ENCODE results near the gene TMEM72. TPM values are rescaled to one million over a fixed set of nuclear protein-coding genes. Genes with fewer than 3 reads are reported as not detected.

The TMEM72 gene
- polyA plus RNA-seq, 1 experiment = not detected

- no peaks in the 10 kb centered on the region for H3K27me3 ChIP-seq (ENCODE audit: control insufficient read depth, insufficient read depth, low read length)
- H3K36me3 ChIP-seq (ENCODE audit: control insufficient read depth, insufficient read depth, low read length) = no peaks in the 10 kb centered on the region; the same call in 1 of the 2 replicates
- no peak for TF ChIP-seq CTCF (IDR thresholded peaks at IDR 0.05; ENCODE audit: insufficient read depth, low read depth, low read length)
- POLR2A ChIA-PET = no interaction called here
- CTCF ChIA-PET = interaction anchor here (0.7 to 2.2 kb wide), 5 partner anchors 10 to 96 kb away, joined by 3 to 11 read pairs (median 3); no protein-coding TSS in a partner anchor
- peak overlapping the region; percentile 37 for H3K4me3 ChIP-seq (ENCODE audit: low read depth, low read length)
- DNase-seq (ENCODE audit: low read depth) = no peak
Measured at GRCh38 chr10:44974082-44974627, 63.0 kb downstream of the TMEM72 start.

DNA sequence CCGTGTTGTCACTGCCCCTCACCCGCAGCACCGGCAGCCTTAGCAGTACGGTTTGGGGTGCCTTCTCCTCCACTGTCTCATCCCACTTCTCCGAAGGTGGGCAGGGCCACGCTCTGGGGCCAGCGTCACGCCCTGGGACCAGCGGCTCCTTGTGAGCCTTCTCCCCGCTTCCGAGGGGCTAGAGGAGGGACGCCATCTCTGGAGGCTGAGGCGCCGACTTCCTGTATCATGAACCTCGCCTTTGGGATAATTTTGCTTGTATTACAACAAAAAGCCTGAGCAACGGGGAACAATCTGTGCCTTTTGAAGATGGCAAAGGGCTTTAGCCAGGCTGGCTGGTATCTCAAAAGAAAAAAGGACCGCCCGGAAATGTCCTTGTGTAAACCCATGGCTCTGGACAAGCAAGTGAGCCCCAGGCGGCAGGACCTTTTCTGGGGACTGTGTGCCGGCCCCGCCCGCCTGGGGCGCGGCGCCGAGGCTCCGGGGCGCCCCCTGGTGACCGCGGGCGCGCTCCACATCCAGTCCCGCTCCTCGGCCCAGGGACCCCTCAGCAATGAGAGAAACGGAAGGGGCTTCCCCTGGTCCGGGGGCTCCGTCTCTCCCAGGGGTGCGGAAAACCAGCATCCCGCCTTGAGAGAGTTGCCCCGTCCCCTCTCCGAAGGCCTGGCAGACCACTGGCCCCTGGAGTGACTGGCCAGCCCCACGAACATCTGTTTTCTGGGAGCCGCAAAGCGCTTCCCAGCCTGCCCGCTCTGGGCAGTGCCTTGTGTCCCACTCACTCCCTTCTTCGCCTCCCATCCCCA is 63.7 kb downstream of the TMEM72 start:
- no peaks in the 10 kb centered on the region for H3K27me3 ChIP-seq (ENCODE audit: control insufficient read depth, insufficient read depth, low read length)
- no peaks in the 10 kb centered on the region; the same call in 1 of the 2 replicates for H3K36me3 ChIP-seq (ENCODE audit: control insufficient read depth, insufficient read depth, low read length)
- POLR2A ChIA-PET = no interaction called here
- TF ChIP-seq CTCF (IDR thresholded peaks at IDR 0.05; ENCODE audit: insufficient read depth, low read depth, low read length) = peak; percentile 71
- no peak for DNase-seq (ENCODE audit: low read depth)
- H3K4me3 ChIP-seq (ENCODE audit: low read depth, low read length) = peak overlapping the region; percentile 37
- CTCF ChIA-PET = interaction anchor here (0.7 to 2.2 kb wide), 12 partner anchors 7 to 97 kb away, joined by 3 to 17 read pairs (median 4); no protein-coding TSS in a partner anchor

GRCh38 chr10:44975431-44976331 is 64.5 kb downstream of the TMEM72 start:
- H3K4me3 ChIP-seq (ENCODE audit: low read depth, low read length) = no peak overlapping the region; the same call in 1 of the 2 replicates
- POLR2A ChIA-PET = interaction anchor here (0.5 kb wide), 1 partner anchor 1867 kb away, joined by 3 read pairs; no protein-coding TSS in a partner anchor
- CTCF ChIA-PET = interaction anchor here (0.6 to 1.6 kb wide), 13 partner anchors 8 to 1070 kb away, joined by 3 to 17 read pairs (median 4); no protein-coding TSS in a partner anchor

DNA sequence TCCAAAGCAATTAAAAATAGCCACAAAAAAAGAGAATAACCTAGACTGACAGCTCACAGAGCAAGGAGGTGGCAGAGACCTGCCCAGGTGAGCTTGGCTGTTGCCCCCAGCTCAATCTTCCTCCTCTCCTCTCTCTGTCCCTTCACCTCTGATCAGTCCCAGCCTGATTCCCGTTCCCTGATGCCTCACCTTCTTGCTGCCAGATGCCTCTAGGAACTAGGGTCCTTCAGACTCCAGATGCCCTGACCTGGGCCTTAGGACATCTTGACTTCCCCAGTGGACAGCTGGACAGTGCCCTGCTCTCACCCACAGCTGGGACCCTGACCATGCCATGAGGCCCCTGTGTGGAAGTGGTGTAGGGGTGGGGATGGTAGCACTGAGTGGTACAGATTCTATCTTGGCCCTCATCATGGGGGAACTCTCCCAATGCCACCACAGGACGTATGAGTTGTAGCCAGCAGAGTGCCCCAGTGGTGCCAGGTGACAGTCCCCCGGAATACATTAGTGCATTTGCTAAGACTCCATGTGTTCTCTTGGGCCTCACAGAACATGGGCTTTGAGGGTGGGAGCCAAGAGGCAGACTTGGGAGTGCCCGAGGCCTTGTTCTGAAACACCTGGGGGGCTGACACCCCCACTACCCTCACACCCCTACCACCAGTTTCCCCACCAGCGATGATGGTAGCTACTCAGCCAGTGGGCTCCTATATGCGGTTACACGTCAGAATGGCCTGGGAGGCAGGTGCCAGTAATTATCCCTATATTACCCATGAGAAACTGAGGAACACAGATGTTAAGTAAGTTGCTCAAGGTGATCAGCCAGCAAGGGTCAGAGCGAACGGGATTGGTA is 65.4 kb downstream of the TMEM72 start:
- ChIA-PET POLR2A (interaction anchor here (0.6 kb wide), 1 partner anchor 1294 kb away, joined by 3 read pairs; no protein-coding TSS in a partner anchor), CTCF (interaction anchor here (0.9 to 1.6 kb wide), 9 partner anchors 9 to 48 kb away, joined by 3 to 17 read pairs (median 4); no protein-coding TSS in a partner anchor)
- Histone ChIP-seq H3K4me3 (ENCODE audit: low read depth, low read length) (no peak overlapping the region), H3K36me3 (ENCODE audit: control insufficient read depth, insufficient read depth, low read length) (no peaks in the 10 kb centered on the region; the same call in 1 of the 2 replicates), H3K27me3 (ENCODE audit: control insufficient read depth, insufficient read depth, low read length) (no peaks in the 10 kb centered on the region)
- DNase-seq (ENCODE audit: low read depth) = no peak
- TF ChIP-seq CTCF (IDR thresholded peaks at IDR 0.05; ENCODE audit: insufficient read depth, low read depth, low read length) = no peak

More at GRCh38 chr10:44975431-44976331, 64.5 kb downstream of the TMEM72 start:
- TF ChIP-seq CTCF (IDR thresholded peaks at IDR 0.05; ENCODE audit: insufficient read depth, low read depth, low read length) = no peak
- no peaks in the 10 kb centered on the region for H3K27me3 ChIP-seq (ENCODE audit: control insufficient read depth, insufficient read depth, low read length)
- no peak for DNase-seq (ENCODE audit: low read depth)
- no peaks in the 10 kb centered on the region; the same call in 1 of the 2 replicates for H3K36me3 ChIP-seq (ENCODE audit: control insufficient read depth, insufficient read depth, low read length)

Data from BJ (cell line).